HG03565 (cell line): ENCODE results near the gene FOXF2.

Experiments used
- ATAC-seq: cut with Tn5 transposase; IDR thresholded peaks from one replicate; pipeline ENCODE4 v1.9.1; 2021; ENCODE audit warnings: mild to moderate bottlenecking, moderate library complexity; ENCODE audit not compliant: unreplicated experiment

FOXF2 gene

DNA sequence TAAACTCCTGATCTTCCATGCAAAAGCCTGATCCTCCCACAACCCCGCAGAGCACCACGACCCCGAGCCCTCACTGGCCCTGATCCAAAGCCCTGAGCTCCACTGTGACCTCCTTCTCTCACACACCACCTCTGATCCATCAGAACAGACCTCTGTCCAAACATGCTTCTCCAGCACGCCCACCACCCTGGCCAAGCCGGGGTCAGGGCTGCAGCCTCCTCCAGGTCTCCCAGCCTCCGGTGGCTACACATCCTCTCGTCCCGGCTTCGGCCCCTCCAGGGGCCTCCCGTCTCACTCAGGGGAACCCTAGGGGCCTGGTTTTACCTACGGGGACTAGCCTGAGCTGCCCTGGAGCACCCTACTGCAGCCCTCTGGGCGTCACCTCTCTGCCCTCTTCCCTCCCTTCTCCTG is 49.1 kb downstream of the FOXF2 start:
- no peak for ATAC-seq

- ATAC-seq: no peak
Measured at GRCh38 chr6:1439349-1439748, 50.0 kb downstream of the FOXF2 start.

DNA sequence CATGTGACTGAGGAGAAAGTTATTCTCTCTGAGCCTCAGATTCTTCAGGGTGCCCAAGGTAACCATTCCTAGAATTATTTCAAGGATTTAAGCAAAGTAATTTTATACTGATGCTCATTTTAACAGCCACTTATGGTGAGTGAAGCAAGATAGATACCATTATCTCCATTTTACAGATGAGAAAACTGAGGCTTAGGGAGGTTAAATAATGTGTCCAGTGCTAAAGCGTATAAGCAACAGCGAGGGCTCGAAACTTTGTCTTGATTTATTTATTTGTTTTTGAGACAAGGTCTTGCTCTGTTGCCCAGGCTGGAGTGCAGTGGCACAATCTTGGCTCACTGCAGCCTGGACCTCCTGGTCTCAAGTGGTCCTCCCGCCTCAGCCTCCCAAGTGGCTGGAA is 53.6 kb downstream of the FOXF2 start:
- ATAC-seq: no peak
